HG02943 (cell line): ENCODE results near the gene HOXD10.

Source experiments
- ATAC-seq: cut with Tn5 transposase; IDR thresholded peaks from one replicate; pipeline ENCODE4 v1.9.1; 2021; ENCODE audit warnings: mild to moderate bottlenecking, low read depth, moderate library complexity; ENCODE audit not compliant: unreplicated experiment

Gene HOXD10

GRCh38 chr2:176094349-176094748 lies 22.2 kb upstream of the HOXD10 start:
- no peak for ATAC-seq

GRCh38 chr2:176095421-176095820 lies 21.2 kb upstream of the HOXD10 start:
- no peak for ATAC-seq

GRCh38 chr2:176096243-176096985 lies 20.2 kb upstream of the HOXD10 start:
- ATAC-seq = no peak

- peak; percentile 92 for ATAC-seq
These were observed 19.4 kb upstream of the HOXD10 start for GRCh38 chr2:176096986-176097819.

GRCh38 chr2:176097820-176098365 lies 18.7 kb upstream of the HOXD10 start:
- ATAC-seq = no peak

- no peak for ATAC-seq
These were observed 18.0 kb upstream of the HOXD10 start for GRCh38 chr2:176098366-176099158.

- no peak for ATAC-seq
These were observed 17.3 kb upstream of the HOXD10 start for GRCh38 chr2:176099159-176099727.

GRCh38 chr2:176099728-176100546 lies 16.6 kb upstream of the HOXD10 start, which contains the start of gene HOXD12:
Gene HOXD12 (plus strand): TSS chr2:176099795. CDS start chr2:176099802, 7 bp downstream.
- no peak for ATAC-seq

GRCh38 chr2:176100547-176101140 lies 15.9 kb upstream of the HOXD10 start:
- ATAC-seq = no peak

GRCh38 chr2:176101216-176101830 lies 15.3 kb upstream of the HOXD10 start:
- ATAC-seq = no peak

GRCh38 chr2:176101842-176102241 lies 14.7 kb upstream of the HOXD10 start:
- ATAC-seq = no peak

- no peak for ATAC-seq
These were observed 14.2 kb upstream of the HOXD10 start for GRCh38 chr2:176102309-176102866.

- no peak for ATAC-seq
These were observed 13.4 kb upstream of the HOXD10 start for GRCh38 chr2:176103194-176103593.

- no peak for ATAC-seq
These were observed 12.7 kb upstream of the HOXD10 start for GRCh38 chr2:176103742-176104315.

GRCh38 chr2:176104316-176105077 lies 12.1 kb upstream of the HOXD10 start:
- no peak for ATAC-seq

GRCh38 chr2:176105078-176105729 lies 11.4 kb upstream of the HOXD10 start:
- no peak for ATAC-seq
